Adrenal gland (tissue), 5 donors: ENCODE data around the gene GLUD1.

Source experiments
- POLR2A ChIP-seq, 2 donors: fragments of 450-650 bp; IDR thresholded peaks; one replicate each; pipeline ENCODE4 v1.6.1; 2017; ENCODE audit warnings: antibody characterized with exemption in 2 of 2, mild to moderate bottlenecking in 2 of 2, moderate library complexity in 1 of 2
- TF ChIP-seq, protein P1 (sequence below), 6 experiments: fragments of 450-650 bp in 4 of 6; fragments of 200-600 bp in 2 of 6; sonication (generic) in 1 of 6; IDR thresholded peaks; 1 replicate in 5 of 6; 2 replicates in 1 of 6; pipeline versions ENCODE4 v1.5.1 to v1.8.0; 2016 to 2021; ENCODE audit warnings: antibody characterized with exemption in 6 of 6, mild to moderate bottlenecking in 2 of 6, moderate library complexity in 1 of 6
- donor health status: DM: no; HTN: no; CAD: no.

DNA sequence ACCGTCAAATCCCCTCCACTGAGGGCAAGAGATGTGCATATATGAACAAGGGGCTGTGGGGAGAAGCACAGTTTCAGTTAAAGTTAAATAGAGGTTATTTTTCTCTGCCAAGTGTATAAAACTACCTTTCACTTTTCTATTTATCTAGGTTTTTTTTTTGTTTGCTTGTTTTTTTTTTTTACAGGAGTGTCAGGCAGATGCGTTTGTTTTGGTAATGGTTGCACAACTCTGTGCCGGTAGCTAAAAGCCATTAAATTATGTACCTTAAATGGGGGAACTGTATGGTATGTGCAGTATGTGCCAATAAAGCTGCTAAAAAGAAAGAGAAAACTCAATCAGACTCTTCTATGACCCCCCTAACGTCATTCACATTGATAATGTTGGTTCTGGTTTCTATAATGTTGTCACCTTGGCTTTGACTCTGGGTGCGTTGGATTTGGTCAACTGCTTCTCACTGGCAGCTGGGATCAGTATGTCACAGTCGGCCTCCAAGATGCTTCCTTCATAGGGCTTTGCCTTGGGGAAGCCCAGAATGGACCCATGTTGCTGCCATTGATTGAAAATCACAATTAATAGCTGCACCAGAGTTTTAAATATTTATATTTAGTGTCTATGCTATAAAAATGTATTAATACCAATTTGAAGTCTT is 34.2 kb downstream of the GLUD1 start:
- TF ChIP-seq, protein P1, sequence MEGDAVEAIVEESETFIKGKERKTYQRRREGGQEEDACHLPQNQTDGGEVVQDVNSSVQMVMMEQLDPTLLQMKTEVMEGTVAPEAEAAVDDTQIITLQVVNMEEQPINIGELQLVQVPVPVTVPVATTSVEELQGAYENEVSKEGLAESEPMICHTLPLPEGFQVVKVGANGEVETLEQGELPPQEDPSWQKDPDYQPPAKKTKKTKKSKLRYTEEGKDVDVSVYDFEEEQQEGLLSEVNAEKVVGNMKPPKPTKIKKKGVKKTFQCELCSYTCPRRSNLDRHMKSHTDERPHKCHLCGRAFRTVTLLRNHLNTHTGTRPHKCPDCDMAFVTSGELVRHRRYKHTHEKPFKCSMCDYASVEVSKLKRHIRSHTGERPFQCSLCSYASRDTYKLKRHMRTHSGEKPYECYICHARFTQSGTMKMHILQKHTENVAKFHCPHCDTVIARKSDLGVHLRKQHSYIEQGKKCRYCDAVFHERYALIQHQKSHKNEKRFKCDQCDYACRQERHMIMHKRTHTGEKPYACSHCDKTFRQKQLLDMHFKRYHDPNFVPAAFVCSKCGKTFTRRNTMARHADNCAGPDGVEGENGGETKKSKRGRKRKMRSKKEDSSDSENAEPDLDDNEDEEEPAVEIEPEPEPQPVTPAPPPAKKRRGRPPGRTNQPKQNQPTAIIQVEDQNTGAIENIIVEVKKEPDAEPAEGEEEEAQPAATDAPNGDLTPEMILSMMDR (IDR thresholded peaks at IDR 0.05), result no peak
- no peak for TF ChIP-seq POLR2A (IDR thresholded peaks at IDR 0.05)
